HL-60/S4 treated with retinoic acid at 250 ng/mL for 4 days and 3 days (cell line): ENCODE results near the gene OTOS.

ENCODE experiments used
- in situ Hi-C: fragments of 300-500 bp; cut with MboI; formaldehyde crosslinking; loops from 2 replicates; pipeline ENCODE4 v1.7.0; 2022; ENCODE audit warnings: low sequenced_read_pairs

The OTOS gene

DNA sequence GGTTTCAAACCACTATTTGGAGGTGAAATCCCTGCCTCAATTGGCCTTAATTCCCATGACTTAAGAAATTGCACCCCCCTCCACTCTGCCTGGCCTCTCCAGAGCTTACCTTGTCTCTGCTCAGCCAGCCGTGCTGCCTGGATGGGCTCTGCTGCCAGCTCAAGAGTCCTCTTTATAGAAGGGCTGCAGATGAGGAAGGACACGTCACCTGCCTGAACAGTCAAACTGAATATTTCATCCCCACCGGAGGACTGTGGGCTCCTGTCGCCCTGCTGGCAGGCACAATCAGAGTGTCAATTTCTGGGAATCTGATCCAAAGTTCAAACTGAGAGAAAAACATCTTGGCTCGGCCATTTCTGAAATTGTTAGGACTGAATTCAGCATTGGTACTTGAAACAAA is at the start of gene OTOS:
TSS of gene OTOS (minus strand) at position 148 of the 400 bp plus-strand sequence. CDS start 332 bp downstream, outside the sequence.
- in situ Hi-C loops = no loop called here

- in situ Hi-C loops = no loop called here
Observed at GRCh38 chr2:240189686-240190085, 49.2 kb upstream of the OTOS start.

- in situ Hi-C loops = no loop called here
Observed at GRCh38 chr2:240187989-240188590, 47.6 kb upstream of the OTOS start.

- in situ Hi-C loops = no loop called here
Observed at GRCh38 chr2:240186191-240186725, 45.8 kb upstream of the OTOS start.

GRCh38 chr2:240184656-240185055 is 44.2 kb upstream of the OTOS start:
- in situ Hi-C loops = no loop called here

DNA sequence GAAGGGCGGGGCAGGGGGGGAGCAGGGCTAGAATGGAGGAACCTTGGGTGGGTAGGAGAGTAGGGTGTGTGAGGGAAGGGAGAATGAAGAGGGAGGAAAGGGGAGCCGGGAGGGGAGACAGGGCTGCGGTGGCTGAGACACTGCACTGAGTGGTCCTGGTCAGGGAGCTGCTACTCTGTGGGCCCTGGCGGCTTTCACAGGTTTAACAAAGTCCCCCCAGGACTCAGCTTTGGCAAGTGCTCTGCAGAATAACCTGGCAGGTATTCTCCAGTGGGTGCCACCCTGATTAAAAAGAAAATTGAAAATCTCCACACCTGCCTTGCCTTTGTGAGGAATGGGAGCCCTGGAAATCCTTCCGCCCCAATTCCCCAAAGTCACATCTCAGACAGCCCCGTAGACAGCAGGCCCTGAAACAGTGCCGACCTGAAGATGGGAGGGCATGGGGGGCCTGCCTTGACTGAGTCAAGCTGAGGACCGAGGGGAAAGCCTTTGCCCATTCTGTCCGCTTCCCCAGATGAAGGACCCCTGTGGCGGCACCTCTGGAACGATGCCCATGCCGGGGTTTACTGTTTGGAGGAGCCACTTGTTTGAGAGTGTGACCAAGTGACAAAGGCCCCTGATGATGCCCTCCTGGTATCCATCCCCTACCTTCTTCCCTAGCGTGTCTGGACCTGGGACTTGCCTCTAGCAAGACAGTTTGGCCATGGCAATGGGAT is 43.6 kb upstream of the OTOS start:
- in situ Hi-C loops = no loop called here

GRCh38 chr2:240183006-240183874 is 42.8 kb upstream of the OTOS start:
- in situ Hi-C loops = no loop called here

GRCh38 chr2:240182476-240182875 is 42.0 kb upstream of the OTOS start:
- in situ Hi-C loops = no loop called here

GRCh38 chr2:240182001-240182400 is 41.5 kb upstream of the OTOS start:
- in situ Hi-C loops = no loop called here

GRCh38 chr2:240179941-240180666 is 39.6 kb upstream of the OTOS start:
- in situ Hi-C loops = no loop called here

DNA sequence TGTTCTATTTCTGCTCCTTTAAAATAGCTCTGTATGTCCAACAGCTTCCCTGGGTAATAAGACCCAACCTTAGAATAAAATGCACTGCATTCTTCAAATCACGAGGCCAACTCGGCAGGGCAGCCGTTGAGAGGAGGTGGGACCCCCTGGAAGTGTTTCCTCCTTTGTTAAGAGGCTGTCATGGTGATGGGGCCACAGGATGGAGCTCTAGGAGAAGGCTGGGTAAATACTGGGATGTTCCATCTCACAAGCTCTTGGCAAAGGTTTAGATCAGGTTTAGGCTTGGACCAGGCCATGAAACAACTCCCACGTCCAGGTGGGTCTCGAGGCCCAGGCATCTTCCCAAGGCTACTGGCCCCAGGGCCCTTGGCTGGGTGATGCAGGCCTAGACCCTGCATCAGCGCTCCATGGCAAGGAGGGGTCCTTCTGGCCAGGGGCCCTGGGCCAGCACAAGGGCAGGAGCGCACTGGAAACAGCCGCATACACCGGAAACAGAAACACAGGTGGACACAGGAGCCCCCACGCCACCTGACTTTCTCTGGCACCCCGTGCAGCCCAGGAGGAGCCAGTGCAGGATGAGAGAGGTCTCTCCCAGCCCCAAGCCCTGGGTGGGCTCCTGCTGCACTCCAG is 38.8 kb upstream of the OTOS start:
- in situ Hi-C loops = no loop called here

GRCh38 chr2:240178564-240178963 is 38.1 kb upstream of the OTOS start:
- in situ Hi-C loops = no loop called here

GRCh38 chr2:240174496-240174895 is 34.0 kb upstream of the OTOS start:
- in situ Hi-C loops = no loop called here

DNA sequence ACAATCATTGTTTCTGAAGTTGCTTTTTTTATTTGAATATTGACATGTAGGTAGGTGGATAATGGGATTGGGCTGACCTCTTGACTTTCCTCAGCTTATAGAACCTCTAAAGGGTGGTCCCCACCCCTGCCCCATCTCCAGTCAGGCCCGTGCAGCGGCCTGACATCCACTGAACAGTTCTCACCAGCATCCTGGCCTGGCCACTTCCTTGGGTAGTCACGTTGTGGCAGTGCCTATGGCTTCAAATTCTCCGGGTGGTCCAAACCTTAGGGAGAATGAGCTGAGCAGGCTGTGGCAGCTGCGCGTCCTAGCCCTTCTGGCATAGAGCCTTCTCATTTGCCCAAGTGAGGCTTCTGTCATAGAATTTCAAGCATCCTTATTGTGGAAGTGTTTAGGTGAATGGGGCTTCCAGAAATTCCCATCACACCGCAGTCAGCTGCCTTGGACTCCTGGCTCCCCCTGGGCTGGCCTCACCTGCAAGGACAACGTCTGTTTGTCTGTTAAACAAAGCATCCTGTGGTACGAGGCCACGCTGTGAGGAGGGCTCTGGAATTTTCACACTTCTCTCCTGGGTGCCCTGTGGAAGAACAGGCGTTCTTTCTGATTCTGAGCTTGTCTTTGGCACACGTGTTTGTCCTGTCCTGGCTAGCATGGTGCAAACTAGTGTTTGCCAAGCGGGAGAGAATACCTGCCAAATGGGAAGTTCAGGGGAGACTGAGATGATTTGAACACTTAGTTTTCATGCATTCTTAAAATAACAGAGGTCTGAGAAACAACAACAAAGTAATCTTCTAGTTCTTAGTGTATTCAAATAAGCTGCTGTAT is 31.8 kb upstream of the OTOS start:
- in situ Hi-C loops = no loop called here

DNA sequence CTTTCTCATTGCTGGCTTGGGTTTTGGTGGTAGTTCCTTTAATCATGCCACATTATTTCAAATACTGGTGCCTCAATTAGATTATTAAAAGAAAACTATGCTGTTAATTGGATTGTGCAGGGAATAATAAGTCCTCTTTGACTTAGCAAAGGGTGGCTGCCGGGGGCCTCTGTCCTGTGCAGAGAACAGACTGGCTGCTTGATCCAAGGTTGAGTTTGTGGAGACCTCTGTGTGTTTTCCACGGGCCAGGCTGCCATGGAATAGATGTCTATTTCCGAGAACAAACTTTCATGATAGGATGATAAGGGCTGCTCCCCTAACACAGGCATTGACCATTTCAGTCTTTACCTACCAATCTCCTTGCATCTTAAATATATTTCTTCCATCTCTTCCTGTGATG is 30.4 kb upstream of the OTOS start:
- in situ Hi-C loops = no loop called here

GRCh38 chr2:240170354-240170735 is 29.9 kb upstream of the OTOS start:
- in situ Hi-C loops = no loop called here

GRCh38 chr2:240169486-240170353 is 29.3 kb upstream of the OTOS start:
- in situ Hi-C loops = no loop called here

DNA sequence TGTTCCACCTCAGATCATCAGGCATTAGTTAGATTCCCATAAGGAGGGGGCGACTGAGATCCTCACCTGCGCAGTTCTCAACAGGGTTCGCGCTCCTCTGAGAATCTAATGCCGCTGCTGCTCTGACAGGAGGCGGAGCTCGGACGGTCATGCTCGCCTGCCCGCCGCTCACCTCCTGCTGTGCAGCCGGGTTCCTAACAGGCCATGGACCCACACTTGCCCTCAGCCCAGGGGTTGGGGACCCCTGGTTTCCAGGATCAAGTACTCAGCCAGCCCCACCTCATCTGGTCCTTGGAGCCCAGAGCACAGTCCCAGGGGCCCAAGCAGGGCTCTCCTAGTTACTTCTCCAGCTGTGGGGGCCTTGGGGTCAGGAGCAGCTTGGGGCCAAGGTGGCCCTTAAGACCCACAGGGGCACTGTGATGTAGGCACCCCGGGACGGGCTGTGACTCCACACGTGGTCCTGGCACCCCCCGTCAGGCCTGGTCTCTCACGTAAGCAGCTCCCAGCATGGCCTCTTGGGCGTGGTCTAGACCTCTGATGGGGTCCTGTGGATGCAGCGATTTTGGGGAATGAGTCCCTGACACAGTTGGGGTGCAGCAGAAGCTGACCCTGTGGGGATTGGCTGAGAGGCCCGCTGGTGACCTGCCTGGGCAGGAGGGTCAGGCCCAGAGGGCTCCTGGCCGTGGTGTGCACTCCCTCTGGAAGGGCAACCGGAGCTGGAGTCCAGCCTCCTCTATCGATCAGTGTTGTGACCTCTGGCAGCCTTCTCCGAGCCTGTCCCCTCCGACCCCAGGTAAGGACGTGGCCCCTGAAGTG is 28.3 kb upstream of the OTOS start:
- in situ Hi-C loops = no loop called here
